Measurements from ENCODE around the gene EVA1C.
"Not testable (repeated sequence)": the region's sequence is repeated elsewhere in the genome, so short reads cannot be mapped to it uniquely, and the experiment has no call there.

EVA1C gene

DNA sequence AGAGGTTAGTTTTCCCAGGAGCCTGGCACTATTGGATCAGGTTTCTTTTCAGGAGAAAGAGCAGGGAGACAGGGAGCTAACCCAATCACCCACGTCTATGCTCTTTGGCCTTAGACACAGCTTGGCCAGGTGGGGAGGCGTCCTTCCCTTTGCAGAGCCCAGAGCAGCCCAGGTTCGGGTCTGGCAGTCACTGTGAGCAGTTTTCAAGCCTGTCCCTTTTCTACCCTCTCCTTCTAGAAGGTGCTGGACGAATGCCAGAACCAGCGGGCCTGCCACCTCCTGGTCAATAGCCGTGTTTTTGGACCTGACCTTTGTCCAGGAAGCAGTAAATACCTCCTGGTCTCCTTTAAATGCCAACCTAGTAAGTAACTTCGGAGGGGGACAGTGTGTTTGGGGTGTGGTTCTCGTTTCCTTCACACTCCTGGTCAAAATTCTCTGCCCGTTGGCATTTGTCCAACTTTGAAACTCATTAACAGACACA is 44.9 kb downstream of the EVA1C start:
- no peak for FAIRE-seq
- no peak for DNase-seq (ENCODE audit: insufficient read length, low spot score)

GRCh38 chr21:32457962-32458361 is 45.5 kb downstream of the EVA1C start:
- DNase-seq (ENCODE audit: insufficient read length, low spot score) (no peak), FAIRE-seq (no peak)
- TF ChIP-seq POLR2AphosphoS5 (IDR thresholded peaks at IDR 0.05; ENCODE audit: low read depth, low read length) = no peak

More for the DNA sequence above, 44.9 kb downstream of the EVA1C start:
- no peak for TF ChIP-seq POU2F2 (IDR thresholded peaks at IDR 0.05; ENCODE audit: low read depth, low read length)
- no peak for TF ChIP-seq PAX5 (IDR thresholded peaks at IDR 0.05; ENCODE audit: insufficient read depth, low read length, severe bottlenecking)
- TF ChIP-seq TAF1 (IDR thresholded peaks at IDR 0.05; ENCODE audit: low read depth, low read length) = no peak
- no peak for TF ChIP-seq POLR2A (IDR thresholded peaks at IDR 0.05; ENCODE audit: low read depth, low read length)
- TF ChIP-seq POLR2AphosphoS5 (IDR thresholded peaks at IDR 0.05; ENCODE audit: low read depth, low read length) = no peak
- no peak for TF ChIP-seq SPI1 (IDR thresholded peaks at IDR 0.05; ENCODE audit: low read depth, low read length)

GRCh38 chr21:32459972-32460371 is 47.5 kb downstream of the EVA1C start:
- DNase-seq (ENCODE audit: insufficient read length, low spot score) (no peak), FAIRE-seq (no peak)
- no peak for TF ChIP-seq PAX5 (IDR thresholded peaks at IDR 0.05; ENCODE audit: insufficient read depth, low read length, severe bottlenecking)
- TF ChIP-seq POLR2AphosphoS5 (IDR thresholded peaks at IDR 0.05; ENCODE audit: low read depth, low read length) = no peak
- no peak for TF ChIP-seq SPI1 (IDR thresholded peaks at IDR 0.05; ENCODE audit: low read depth, low read length)
- no peak for TF ChIP-seq POLR2A (IDR thresholded peaks at IDR 0.05; ENCODE audit: low read depth, low read length)

DNA sequence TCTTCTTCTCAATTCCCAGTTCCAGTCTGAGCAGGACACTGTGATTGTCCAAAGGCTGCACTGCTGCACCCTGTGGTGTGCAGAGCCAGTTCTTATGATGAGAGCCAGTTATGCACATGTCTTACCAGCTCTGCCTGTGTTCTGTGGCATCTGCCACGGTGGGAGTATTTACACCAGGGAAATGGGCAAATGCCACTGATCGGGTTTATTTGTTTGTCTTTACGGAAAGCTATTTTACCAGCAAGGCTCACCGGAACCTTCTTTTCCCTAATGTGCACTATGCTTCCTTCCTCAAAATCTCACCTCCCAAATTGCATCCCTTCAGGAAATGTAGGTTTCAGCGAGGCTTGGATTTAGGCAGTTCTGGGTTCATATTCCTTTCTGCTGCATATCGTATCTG is 49.0 kb downstream of the EVA1C start:
- no peak for TF ChIP-seq POLR2A (IDR thresholded peaks at IDR 0.05; ENCODE audit: low read depth, low read length)
- no peak for TF ChIP-seq TAF1 (IDR thresholded peaks at IDR 0.05; ENCODE audit: low read depth, low read length)
- no peak for TF ChIP-seq POU2F2 (IDR thresholded peaks at IDR 0.05; ENCODE audit: low read depth, low read length)
- TF ChIP-seq PAX5 (IDR thresholded peaks at IDR 0.05; ENCODE audit: insufficient read depth, low read length, severe bottlenecking) = no peak
- TF ChIP-seq POLR2AphosphoS5 (IDR thresholded peaks at IDR 0.05; ENCODE audit: low read depth, low read length) = no peak
- no peak for TF ChIP-seq SPI1 (IDR thresholded peaks at IDR 0.05; ENCODE audit: low read depth, low read length)
- DNase-seq (ENCODE audit: insufficient read length, low spot score) (no peak), FAIRE-seq (no peak)

- DNase-seq (ENCODE audit: insufficient read length, low spot score); FAIRE-seq: not testable (repeated sequence)
Observed at GRCh38 chr21:32462564-32462963, 50.1 kb downstream of the EVA1C start.

- no peak for FAIRE-seq
- no peak for DNase-seq (ENCODE audit: insufficient read length, low spot score)
- TF ChIP-seq SPI1 (IDR thresholded peaks at IDR 0.05; ENCODE audit: low read depth, low read length) (no peak), PAX5 (IDR thresholded peaks at IDR 0.05; ENCODE audit: insufficient read depth, low read length, severe bottlenecking) (no peak), TAF1 (IDR thresholded peaks at IDR 0.05; ENCODE audit: low read depth, low read length) (no peak), POLR2AphosphoS5 (IDR thresholded peaks at IDR 0.05; ENCODE audit: low read depth, low read length) (no peak), POU2F2 (IDR thresholded peaks at IDR 0.05; ENCODE audit: low read depth, low read length) (no peak), POLR2A (IDR thresholded peaks at IDR 0.05; ENCODE audit: low read depth, low read length) (no peak)
Observed at GRCh38 chr21:32463367-32463766, 50.9 kb downstream of the EVA1C start.

GRCh38 chr21:32463889-32464300 is 51.4 kb downstream of the EVA1C start:
- no peak for DNase-seq (ENCODE audit: insufficient read length, low spot score)
- no peak for FAIRE-seq
- no peak for TF ChIP-seq POU2F2 (IDR thresholded peaks at IDR 0.05; ENCODE audit: low read depth, low read length)
- no peak for TF ChIP-seq TAF1 (IDR thresholded peaks at IDR 0.05; ENCODE audit: low read depth, low read length)
- TF ChIP-seq PAX5 (IDR thresholded peaks at IDR 0.05; ENCODE audit: insufficient read depth, low read length, severe bottlenecking) = no peak
- no peak for TF ChIP-seq POLR2A (IDR thresholded peaks at IDR 0.05; ENCODE audit: low read depth, low read length)
- TF ChIP-seq POLR2AphosphoS5 (IDR thresholded peaks at IDR 0.05; ENCODE audit: low read depth, low read length) = no peak
- no peak for TF ChIP-seq SPI1 (IDR thresholded peaks at IDR 0.05; ENCODE audit: low read depth, low read length)

DNA sequence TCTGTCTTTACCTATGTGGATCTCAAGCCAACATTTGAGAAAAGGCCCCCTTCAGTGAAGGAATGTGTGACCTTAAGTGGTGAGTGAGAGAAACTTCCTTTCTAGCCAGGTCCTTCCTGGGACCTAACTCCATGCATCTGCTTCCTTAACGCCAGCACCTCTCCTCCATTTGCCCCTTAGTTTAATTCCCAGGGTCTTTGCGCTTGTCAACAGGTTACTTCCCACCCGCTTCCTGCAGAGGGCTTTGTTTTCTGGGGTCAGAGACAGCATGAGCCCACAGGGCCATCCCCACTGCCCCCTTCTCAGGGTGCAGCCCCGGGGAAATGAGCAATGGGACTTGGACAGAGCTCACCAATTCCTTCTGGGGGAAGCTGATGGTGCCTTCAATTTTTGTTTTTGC is 54.8 kb downstream of the EVA1C start:
- no peak for DNase-seq (ENCODE audit: insufficient read length, low spot score)
- TF ChIP-seq POLR2AphosphoS5 (IDR thresholded peaks at IDR 0.05; ENCODE audit: low read depth, low read length) (no peak), POU2F2 (IDR thresholded peaks at IDR 0.05; ENCODE audit: low read depth, low read length) (no peak), PAX5 (IDR thresholded peaks at IDR 0.05; ENCODE audit: insufficient read depth, low read length, severe bottlenecking) (no peak)
- FAIRE-seq = no peak

DNA sequence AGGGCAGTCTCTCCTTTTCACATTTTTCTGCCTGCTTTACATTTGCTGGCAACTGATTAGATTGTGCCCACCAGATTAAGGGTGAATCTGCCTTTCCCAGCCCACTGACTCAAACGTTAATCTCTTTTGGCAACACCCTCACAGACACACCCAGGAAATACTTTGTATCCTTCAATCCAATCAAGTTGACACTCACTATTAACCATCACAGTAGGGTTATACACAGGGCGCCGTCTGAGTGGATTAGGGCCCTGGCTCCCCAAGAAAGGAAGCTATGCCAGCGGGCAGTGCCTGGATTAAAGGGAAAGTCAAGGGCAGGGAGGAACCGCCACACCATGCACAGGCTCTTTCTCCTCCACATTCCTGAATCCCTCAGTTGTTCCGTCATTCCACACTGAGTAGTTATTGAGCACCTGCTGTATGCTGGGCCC is 56.2 kb downstream of the EVA1C start:
- TF ChIP-seq PAX5 (IDR thresholded peaks at IDR 0.05; ENCODE audit: insufficient read depth, low read length, severe bottlenecking) = no peak
- TF ChIP-seq POLR2A (IDR thresholded peaks at IDR 0.05; ENCODE audit: low read depth, low read length) = no peak
- no peak for TF ChIP-seq POLR2AphosphoS5 (IDR thresholded peaks at IDR 0.05; ENCODE audit: low read depth, low read length)
- no peak for TF ChIP-seq SPI1 (IDR thresholded peaks at IDR 0.05; ENCODE audit: low read depth, low read length)
- no peak for TF ChIP-seq POU2F2 (IDR thresholded peaks at IDR 0.05; ENCODE audit: low read depth, low read length)
- TF ChIP-seq TAF1 (IDR thresholded peaks at IDR 0.05; ENCODE audit: low read depth, low read length) = no peak
- no peak for DNase-seq (ENCODE audit: insufficient read length, low spot score)
- no peak for FAIRE-seq

- no peak for TF ChIP-seq POLR2AphosphoS5 (IDR thresholded peaks at IDR 0.05; ENCODE audit: low read depth, low read length)
- TF ChIP-seq POLR2A (IDR thresholded peaks at IDR 0.05; ENCODE audit: low read depth, low read length) = no peak
- no peak for DNase-seq (ENCODE audit: insufficient read length, low spot score)
- FAIRE-seq = no peak
Observed at GRCh38 chr21:32469628-32470027, 57.1 kb downstream of the EVA1C start.

DNA sequence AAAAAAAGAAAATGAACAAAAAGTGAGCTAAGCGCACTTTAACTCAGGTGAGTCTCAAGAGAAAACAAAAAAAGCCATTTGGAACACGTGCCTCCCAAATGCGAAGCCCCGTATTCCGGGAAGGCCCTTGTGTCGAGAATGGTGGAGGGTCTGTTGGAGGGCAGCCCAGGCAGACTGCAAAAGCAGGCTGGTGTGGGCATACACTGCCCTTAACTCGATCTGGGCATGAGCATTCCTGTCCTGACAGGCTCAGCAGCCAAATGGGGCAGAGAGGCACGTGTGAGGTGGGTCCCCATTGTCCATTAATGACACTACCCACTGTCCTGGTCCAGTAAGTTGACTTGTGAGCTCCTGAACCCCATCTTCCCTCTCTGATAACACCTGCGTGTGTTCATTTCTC is 57.7 kb downstream of the EVA1C start:
- no peak for TF ChIP-seq POLR2A (IDR thresholded peaks at IDR 0.05; ENCODE audit: low read depth, low read length)
- TF ChIP-seq SPI1 (IDR thresholded peaks at IDR 0.05; ENCODE audit: low read depth, low read length) = no peak
- no peak for TF ChIP-seq POLR2AphosphoS5 (IDR thresholded peaks at IDR 0.05; ENCODE audit: low read depth, low read length)
- no peak for TF ChIP-seq TAF1 (IDR thresholded peaks at IDR 0.05; ENCODE audit: low read depth, low read length)
- TF ChIP-seq POU2F2 (IDR thresholded peaks at IDR 0.05; ENCODE audit: low read depth, low read length) = no peak
- TF ChIP-seq PAX5 (IDR thresholded peaks at IDR 0.05; ENCODE audit: insufficient read depth, low read length, severe bottlenecking) = no peak
- DNase-seq (ENCODE audit: insufficient read length, low spot score) = no peak
- FAIRE-seq = no peak
